Endothelial cell of umbilical vein (primary cell): ENCODE data around the gene MEOX2.

ENCODE experiments used
- CTCF ChIP-seq, 2 donors: IDR thresholded peaks; 1 replicate in 1 of 2; 2 replicates in 1 of 2; pipeline ENCODE4 v1.5.1; 2011; ENCODE audit warnings: low read length in 2 of 2, mild to moderate bottlenecking in 2 of 2, moderate library complexity in 2 of 2, control low read depth in 1 of 2, inconsistent platforms in 1 of 2, low read depth in 1 of 2; ENCODE audit not compliant: insufficient read depth in 1 of 2; ENCODE audit errors: extremely low read depth in 1 of 2
- EZH2 ChIP-seq: IDR thresholded peaks from 2 replicates; pipeline ENCODE4 v1.6.1; 2012; ENCODE audit warnings: borderline replicate concordance, low read depth, mild to moderate bottlenecking, moderate library complexity, low read length, inconsistent platforms; ENCODE audit not compliant: severe bottlenecking
- GATA2 ChIP-seq: IDR thresholded peaks from 2 replicates; pipeline ENCODE4 v1.7.0; 2011; ENCODE audit warnings: low read depth, mild to moderate bottlenecking, moderate library complexity, mixed read lengths, low read length; ENCODE audit not compliant: insufficient read length, insufficient read depth
- JUN ChIP-seq: IDR thresholded peaks from 2 replicates; pipeline ENCODE4 v1.6.1; 2011; ENCODE audit warnings: borderline replicate concordance, low read depth; ENCODE audit not compliant: insufficient read length, insufficient read depth
- MAX ChIP-seq: IDR thresholded peaks from 2 replicates; pipeline ENCODE4 v1.6.1; 2011; ENCODE audit not compliant: insufficient read depth, insufficient read length
- POLR2A ChIP-seq: IDR thresholded peaks from 2 replicates; pipeline ENCODE4 v1.6.1; 2012; ENCODE audit warnings: low read depth, mild to moderate bottlenecking, control low read depth, low read length
- POLR2AphosphoS5 ChIP-seq: IDR thresholded peaks from 2 replicates; pipeline ENCODE4 v1.6.1; 2012; ENCODE audit warnings: low read depth, mild to moderate bottlenecking, control low read depth, low read length, moderate library complexity; ENCODE audit not compliant: insufficient read depth

- TF ChIP-seq CTCF (IDR thresholded peaks at IDR 0.05; ENCODE audit: extremely low read depth in 1 of 2, insufficient read depth in 1 of 2, low read depth in 1 of 2, low read length in 2 of 2) (no peak), GATA2 (peak; percentile 17), POLR2AphosphoS5 (peak; percentile 83), EZH2 (no peak), JUN (no peak), POLR2A (no peak), MAX (no peak)
These were observed 61.0 kb downstream of the MEOX2 start for GRCh38 chr7:15625466-15625865.
